AG10803 (cell line): Measurements from ENCODE around the gene SIVA1.
"Not testable (repeated sequence)": the region's sequence is repeated elsewhere in the genome, so short reads cannot be mapped to it uniquely, and the experiment has no call there.

ENCODE experiments used
- DNase-seq: peaks from one replicate; pipeline ENCODE4 v3.0.0; 2010; ENCODE audit warnings: low read depth
- H3K4me3 ChIP-seq: 2 replicates; pipeline ENCODE4 v1.5.1; 2011; ENCODE audit warnings: mild to moderate bottlenecking, low read length, control low read depth
- CTCF ChIP-seq: conservative IDR thresholded peaks from 2 replicates; pipeline ENCODE4 v1.5.1; 2011; ENCODE audit warnings: mild to moderate bottlenecking, low read length, control low read depth, inconsistent platforms

SIVA1 gene

GRCh38 chr14:104725772-104726548 is 27.0 kb upstream of the SIVA1 start:
- no peak overlapping the region for H3K4me3 ChIP-seq
- DNase-seq = no peak
- TF ChIP-seq CTCF = no peak

- no peak for TF ChIP-seq CTCF
- DNase-seq = no peak
- H3K4me3 ChIP-seq = no peak overlapping the region
Measured at GRCh38 chr14:104726600-104727451, 26.1 kb upstream of the SIVA1 start.

GRCh38 chr14:104728631-104729030 is 24.3 kb upstream of the SIVA1 start:
- no peak for TF ChIP-seq CTCF
- DNase-seq = no peak

GRCh38 chr14:104729176-104729834 is 23.6 kb upstream of the SIVA1 start:
- not testable (repeated sequence) for DNase-seq, H3K4me3 ChIP-seq

More at GRCh38 chr14:104728631-104729030, 24.3 kb upstream of the SIVA1 start:
- H3K4me3 ChIP-seq = no peak overlapping the region

GRCh38 chr14:104729835-104730181 is 23.1 kb upstream of the SIVA1 start:
- no peak for TF ChIP-seq CTCF
- H3K4me3 ChIP-seq = no peak overlapping the region
- no peak for DNase-seq

- H3K4me3 ChIP-seq = no peak overlapping the region
- DNase-seq = no peak
- TF ChIP-seq CTCF = no peak
Measured at GRCh38 chr14:104730487-104730886, 22.5 kb upstream of the SIVA1 start.
